Trophoblast cell (in vitro differentiated cells and primary cell): ENCODE measurements around the gene PCDHA8.

Experiments used
- DNase-seq, 2 donors: peaks; one replicate each; pipeline ENCODE4 v3.0.0-alpha.2; 2016
- H2AFZ ChIP-seq: 2 replicates; pipeline ENCODE4 v1.6.1; 2013; ENCODE audit warnings: low read length, moderate library complexity, mild to moderate bottlenecking; ENCODE audit not compliant: insufficient read depth, poor library complexity
- H2AK5ac ChIP-seq: 2 replicates; pipeline ENCODE4 v1.6.1; 2013; ENCODE audit warnings: mild to moderate bottlenecking, low read length
- H2BK120ac ChIP-seq: 2 replicates; pipeline ENCODE4 v1.6.1; 2013; ENCODE audit warnings: low read length, mild to moderate bottlenecking, moderate library complexity; ENCODE audit not compliant: insufficient read depth, poor library complexity
- H2BK12ac ChIP-seq: 2 replicates; pipeline ENCODE4 v1.6.1; 2013; ENCODE audit warnings: mild to moderate bottlenecking, low read length, moderate library complexity
- H2BK5ac ChIP-seq: 2 replicates; pipeline ENCODE4 v1.6.1; 2013; ENCODE audit warnings: low read length, low read depth, moderate library complexity, mild to moderate bottlenecking; ENCODE audit not compliant: poor library complexity
- H3K14ac ChIP-seq: 2 replicates; pipeline ENCODE4 v1.6.1; 2013; ENCODE audit warnings: mild to moderate bottlenecking, low read length
- H3K18ac ChIP-seq: 2 replicates; pipeline ENCODE4 v1.6.1; 2013; ENCODE audit warnings: mild to moderate bottlenecking, low read length
- H3K23ac ChIP-seq: 2 replicates; pipeline ENCODE4 v1.6.1; 2013; ENCODE audit warnings: low read length
- H3K27ac ChIP-seq: 2 replicates; pipeline ENCODE4 v1.5.1; 2013; ENCODE audit warnings: low read depth, mild to moderate bottlenecking, inconsistent platforms, low read length, moderate library complexity
- H3K27me3 ChIP-seq: 2 replicates; pipeline ENCODE4 v1.6.1; 2013; ENCODE audit warnings: inconsistent platforms, mild to moderate bottlenecking, low read length, moderate library complexity; ENCODE audit not compliant: insufficient read depth
- H3K36me3 ChIP-seq, 2 experiments: 1 replicate in 1 of 2; 2 replicates in 1 of 2; pipeline ENCODE4 v1.6.1; 2013; ENCODE audit warnings: low read length in 2 of 2, mild to moderate bottlenecking in 2 of 2, moderate library complexity in 1 of 2; ENCODE audit not compliant: insufficient read depth in 2 of 2, control insufficient read depth in 1 of 2
- H3K4ac ChIP-seq: 2 replicates; pipeline ENCODE4 v1.6.1; 2013; ENCODE audit warnings: low read depth, mild to moderate bottlenecking, low read length, moderate library complexity
- H3K4me1 ChIP-seq, 2 experiments: 1 replicate in 1 of 2; 2 replicates in 1 of 2; pipeline ENCODE4 v1.6.1; 2013; ENCODE audit warnings: low read length in 2 of 2, mild to moderate bottlenecking in 2 of 2, moderate library complexity in 1 of 2; ENCODE audit not compliant: insufficient read depth in 2 of 2, control insufficient read depth in 1 of 2
- H3K4me2 ChIP-seq: 2 replicates; pipeline ENCODE4 v1.6.1; 2013; ENCODE audit warnings: inconsistent platforms, mild to moderate bottlenecking, low read length, moderate library complexity
- H3K4me3 ChIP-seq: 2 replicates; pipeline ENCODE4 v1.5.1; 2013; ENCODE audit warnings: mild to moderate bottlenecking, low read depth, low read length, inconsistent platforms
- H3K79me1 ChIP-seq: one replicate; pipeline ENCODE4 v1.6.1; 2013; ENCODE audit warnings: low read length
- H3K79me2 ChIP-seq: 2 replicates; pipeline ENCODE4 v1.6.1; 2013; ENCODE audit warnings: low read length, mild to moderate bottlenecking; ENCODE audit not compliant: control insufficient read depth, insufficient read depth, poor library complexity
- H3K9ac ChIP-seq: 2 replicates; pipeline ENCODE4 v1.6.1; 2013; ENCODE audit warnings: mild to moderate bottlenecking, low read length
- H3K9me3 ChIP-seq: 2 replicates; pipeline ENCODE4 v1.6.1; 2013; ENCODE audit warnings: low read depth, mild to moderate bottlenecking, control low read depth, inconsistent platforms, low read length; ENCODE audit not compliant: insufficient read depth
- H4K12ac ChIP-seq: 2 replicates; pipeline ENCODE4 v1.6.1; 2013; ENCODE audit warnings: low read depth, mild to moderate bottlenecking, low read length, moderate library complexity
- H4K8ac ChIP-seq: 2 replicates; pipeline ENCODE4 v1.6.1; 2013; ENCODE audit warnings: low read depth, mild to moderate bottlenecking, low read length, moderate library complexity
- H4K91ac ChIP-seq: one replicate; pipeline ENCODE4 v1.6.1; 2013; ENCODE audit warnings: low read depth, mild to moderate bottlenecking, low read length, moderate library complexity
- WGBS: extraction: QIAGEN DNeasy Blood & Tissue Kit; methylation state at CpG from one replicate; pipeline ENCODE4 v1.1.7; 2013; ENCODE audit warnings: missing lambda C conversion rate; ENCODE audit not compliant: insufficient read length, insufficient coverage; ENCODE audit errors: extremely low coverage; 5-methylcytosine and 5-hydroxymethylcytosine counted together

The PCDHA8 gene

GRCh38 chr5:140883927-140884697, 43.1 kb downstream of the PCDHA8 start:
- Histone ChIP-seq H3K9me3 (peaks cover 2% of the 10 kb centered on the region), H2BK120ac (no peak overlapping the region), H3K36me3 (peaks cover 0 to 9% of the 10 kb centered on the region in 2 experiments), H2AFZ (no peak overlapping the region), H3K79me2 (no peaks in the 10 kb centered on the region), H3K27me3 (no peaks in the 10 kb centered on the region), H3K4me2 (no peak overlapping the region), H2AK5ac (no peak overlapping the region), H3K4me1 (no peaks in the 10 kb centered on the region), H3K4me3 (no peak overlapping the region), H3K9ac (no peak overlapping the region), H3K18ac (no peak overlapping the region), H3K27ac (no peak overlapping the region), H4K8ac (no peak overlapping the region), H4K91ac (no peak overlapping the region), H2BK12ac (no peak overlapping the region), H3K14ac (no peak overlapping the region), H3K79me1 (no peaks in the 10 kb centered on the region), H2BK5ac (no peak overlapping the region), H4K12ac (no peak overlapping the region), H3K4ac (no peak overlapping the region), H3K23ac (no peak overlapping the region)
- no CpG with 5 or more reads among the region's 79 CpGs for WGBS
- DNase-seq = no peak
